HEK293 (cell line): Measurements from ENCODE around the gene CFAP58.

Experiments
- CTCF ChIA-PET: fragments of 350-600 bp; formaldehyde crosslinking; extraction: SDS; loops from one replicate; lab custom pipeline; 2021; ENCODE audit warnings: antibody characterized with exemption; lab: Yijun Ruan, JAX
- POLR2A ChIA-PET: fragments of 300-600 bp; formaldehyde crosslinking; extraction: SDS; loops from one replicate; lab custom pipeline; 2020; ENCODE audit warnings: antibody characterized with exemption, inconsistent platforms; lab: Yijun Ruan, JAX
- H3K27ac ChIP-seq: fragments of 200-500 bp; sonication (Bioruptor generic); 2 replicates; pipeline ENCODE4 v1.5.1; 2014; ENCODE audit warnings: low read depth, low read length, control low read depth, inconsistent platforms; ENCODE audit errors: extremely low read depth
- H3K36me3 ChIP-seq, 2 experiments: fragments of 200-500 bp in 1 of 2; sonication (Bioruptor generic) in 1 of 2; 1 replicate in 1 of 2; 2 replicates in 1 of 2; pipeline ENCODE4 v1.5.1; 2014 to 2017; ENCODE audit warnings: inconsistent platforms in 2 of 2, low read length in 2 of 2; ENCODE audit not compliant: control insufficient read depth in 2 of 2, insufficient read depth in 1 of 2
- H3K4me1 ChIP-seq: fragments of 200-500 bp; sonication (Bioruptor generic); 2 replicates; pipeline ENCODE4 v1.5.1; 2014; ENCODE audit warnings: mild to moderate bottlenecking, low read length, inconsistent platforms; ENCODE audit not compliant: control insufficient read depth, insufficient read depth
- H3K4me3 ChIP-seq: 2 replicates; pipeline ENCODE4 v1.5.1; 2011; ENCODE audit warnings: low read depth, mild to moderate bottlenecking, control low read depth, low read length, moderate library complexity
- H3K9me3 ChIP-seq: fragments of 200-500 bp; sonication (Bioruptor generic); 2 replicates; pipeline ENCODE4 v1.5.1; 2014; ENCODE audit warnings: low read depth, low read length, inconsistent platforms; ENCODE audit not compliant: control insufficient read depth, insufficient read depth
- AEBP2 ChIP-seq: fragments of 450-650 bp; formaldehyde crosslinking; IDR thresholded peaks from 2 replicates; pipeline ENCODE4 v1.5.1; 2016; ENCODE audit warnings: missing biosample characterization, missing genetic modification characterization, borderline replicate concordance
- GLI4 ChIP-seq: fragments of 450-650 bp; formaldehyde crosslinking; IDR thresholded peaks from 2 replicates; pipeline ENCODE4 v1.5.1; 2016; ENCODE audit warnings: missing biosample characterization, missing genetic modification characterization
- OSR2 ChIP-seq: fragments of 450-650 bp; formaldehyde crosslinking; IDR thresholded peaks from 2 replicates; pipeline ENCODE4 v1.5.1; 2016; ENCODE audit warnings: missing biosample characterization, missing genetic modification characterization
- SETDB1 ChIP-seq: IDR thresholded peaks from one replicate; pipeline ENCODE4 v1.6.1; 2017; ENCODE audit warnings: mild to moderate bottlenecking, low read length, moderate library complexity, mixed read lengths; ENCODE audit not compliant: insufficient read length
- ZBTB48 ChIP-seq: fragments of 450-650 bp; formaldehyde crosslinking; IDR thresholded peaks from 2 replicates; pipeline ENCODE4 v1.5.1; 2016; ENCODE audit warnings: missing biosample characterization, missing genetic modification characterization
- ZBTB8A ChIP-seq: fragments of 450-650 bp; formaldehyde crosslinking; IDR thresholded peaks from 2 replicates; pipeline ENCODE4 v1.5.1; 2016; ENCODE audit warnings: missing biosample characterization, missing genetic modification characterization
- ZNF274 ChIP-seq, 2 experiments: fragments of 200-500 bp in 1 of 2; fragments of 450-650 bp in 1 of 2; sonication (Bioruptor generic) in 1 of 2; formaldehyde crosslinking in 1 of 2; IDR thresholded peaks; 2 replicates each; pipeline versions ENCODE4 v1.5.1 to v1.6.1; 2014 to 2016; ENCODE audit warnings: borderline replicate concordance in 1 of 2, inconsistent platforms in 1 of 2, low read length in 1 of 2, missing biosample characterization in 1 of 2, missing genetic modification characterization in 1 of 2
- ZNF280D ChIP-seq: fragments of 450-650 bp; formaldehyde crosslinking; IDR thresholded peaks from 2 replicates; pipeline ENCODE4 v1.5.1; 2016; ENCODE audit warnings: missing biosample characterization, missing genetic modification characterization
- ZNF335 ChIP-seq: fragments of 450-650 bp; formaldehyde crosslinking; conservative IDR thresholded peaks from 2 replicates; pipeline ENCODE4 v1.5.1; 2016; ENCODE audit warnings: missing biosample characterization, missing genetic modification characterization
- ZNF37A ChIP-seq: fragments of 450-650 bp; IDR thresholded peaks from 2 replicates; pipeline ENCODE4 v1.5.1; 2018; ENCODE audit warnings: missing biosample characterization, missing genetic modification characterization
- ZNF423 ChIP-seq: fragments of 450-650 bp; formaldehyde crosslinking; IDR thresholded peaks from 2 replicates; pipeline ENCODE4 v1.5.1; 2016; ENCODE audit warnings: missing biosample characterization, missing genetic modification characterization
- ZNF433 ChIP-seq: fragments of 450-650 bp; formaldehyde crosslinking; IDR thresholded peaks from 2 replicates; pipeline ENCODE4 v1.5.1; 2016; ENCODE audit warnings: missing biosample characterization, missing genetic modification characterization, low read depth
- ZNF560 ChIP-seq: fragments of 450-650 bp; formaldehyde crosslinking; IDR thresholded peaks from 2 replicates; pipeline ENCODE4 v1.5.1; 2017; ENCODE audit warnings: missing biosample characterization, missing genetic modification characterization, borderline replicate concordance
- ZNF658 ChIP-seq: fragments of 450-650 bp; formaldehyde crosslinking; IDR thresholded peaks from 2 replicates; pipeline ENCODE4; 2016; ENCODE audit warnings: missing biosample characterization, missing genetic modification characterization
- ZNF677 ChIP-seq: fragments of 450-650 bp; IDR thresholded peaks from 2 replicates; pipeline ENCODE4 v1.5.0; 2018; ENCODE audit warnings: missing biosample characterization, mild to moderate bottlenecking, missing genetic modification characterization, moderate library complexity
- TF ChIP-seq, protein P1 (sequence below): fragments of 450-650 bp; formaldehyde crosslinking; IDR thresholded peaks from 2 replicates; pipeline ENCODE4; 2016; ENCODE audit warnings: missing biosample characterization, missing genetic modification characterization
- TF ChIP-seq, protein P2 (sequence below): fragments of 450-650 bp; formaldehyde crosslinking; IDR thresholded peaks from 2 replicates; pipeline ENCODE4 v1.5.1; 2016; ENCODE audit warnings: missing biosample characterization, missing genetic modification characterization
- TF ChIP-seq, protein P3 (sequence below): fragments of 450-650 bp; formaldehyde crosslinking; IDR thresholded peaks from 2 replicates; pipeline ENCODE4 v1.5.1; 2016; ENCODE audit warnings: missing biosample characterization, missing genetic modification characterization, low read depth
- TF ChIP-seq, protein P4 (sequence below): fragments of 450-650 bp; formaldehyde crosslinking; IDR thresholded peaks from 2 replicates; pipeline ENCODE4 v1.5.1; 2017; ENCODE audit warnings: missing biosample characterization, missing genetic modification characterization

Gene CFAP58

GRCh38 chr10:104324931-104325330, 28.7 kb upstream of the CFAP58 start:
- no peak overlapping the region for H3K27ac ChIP-seq
- TF ChIP-seq GLI4 (tag by site-specific recombination) (no peak), ZNF677 (tag by site-specific recombination) (no peak), ZNF37A (tag by site-specific recombination) (no peak), ZNF274 (IDR thresholded peaks at IDR 0.05; ENCODE audit: low read length) (no peak), ZNF274 (tag by site-specific recombination; IDR thresholded peaks at IDR 0.05; ENCODE audit: borderline replicate concordance) (no peak), SETDB1 (no peak), ZNF658 (tag by site-specific recombination) (no peak), ZNF560 (no peak), OSR2 (tag by site-specific recombination) (no peak), ZBTB8A (tag by site-specific recombination) (no peak), ZBTB48 (tag by site-specific recombination) (no peak), AEBP2 (tag by site-specific recombination) (no peak), ZNF280D (no peak), ZNF335 (no peak), ZNF423 (no peak), ZNF433 (tag by site-specific recombination) (no peak)
- TF ChIP-seq, protein P1, sequence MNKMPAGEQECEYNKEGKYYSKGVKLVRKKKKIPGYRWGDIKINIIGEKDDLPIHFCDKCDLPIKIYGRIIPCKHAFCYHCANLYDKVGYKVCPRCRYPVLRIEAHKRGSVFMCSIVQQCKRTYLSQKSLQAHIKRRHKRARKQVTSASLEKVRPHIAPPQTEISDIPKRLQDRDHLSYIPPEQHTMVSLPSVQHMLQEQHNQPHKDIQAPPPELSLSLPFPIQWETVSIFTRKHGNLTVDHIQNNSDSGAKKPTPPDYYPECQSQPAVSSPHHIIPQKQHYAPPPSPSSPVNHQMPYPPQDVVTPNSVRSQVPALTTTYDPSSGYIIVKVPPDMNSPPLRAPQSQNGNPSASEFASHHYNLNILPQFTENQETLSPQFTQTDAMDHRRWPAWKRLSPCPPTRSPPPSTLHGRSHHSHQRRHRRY (tag by site-specific recombination): no peak
- TF ChIP-seq, protein P2, sequence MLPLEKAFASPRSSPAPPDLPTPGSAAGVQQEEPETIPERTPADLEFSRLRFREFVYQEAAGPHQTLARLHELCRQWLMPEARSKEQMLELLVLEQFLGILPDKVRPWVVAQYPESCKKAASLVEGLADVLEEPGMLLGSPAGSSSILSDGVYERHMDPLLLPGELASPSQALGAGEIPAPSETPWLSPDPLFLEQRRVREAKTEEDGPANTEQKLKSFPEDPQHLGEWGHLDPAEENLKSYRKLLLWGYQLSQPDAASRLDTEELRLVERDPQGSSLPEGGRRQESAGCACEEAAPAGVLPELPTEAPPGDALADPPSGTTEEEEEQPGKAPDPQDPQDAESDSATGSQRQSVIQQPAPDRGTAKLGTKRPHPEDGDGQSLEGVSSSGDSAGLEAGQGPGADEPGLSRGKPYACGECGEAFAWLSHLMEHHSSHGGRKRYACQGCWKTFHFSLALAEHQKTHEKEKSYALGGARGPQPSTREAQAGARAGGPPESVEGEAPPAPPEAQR (tag by site-specific recombination): no peak
- TF ChIP-seq, protein P3, sequence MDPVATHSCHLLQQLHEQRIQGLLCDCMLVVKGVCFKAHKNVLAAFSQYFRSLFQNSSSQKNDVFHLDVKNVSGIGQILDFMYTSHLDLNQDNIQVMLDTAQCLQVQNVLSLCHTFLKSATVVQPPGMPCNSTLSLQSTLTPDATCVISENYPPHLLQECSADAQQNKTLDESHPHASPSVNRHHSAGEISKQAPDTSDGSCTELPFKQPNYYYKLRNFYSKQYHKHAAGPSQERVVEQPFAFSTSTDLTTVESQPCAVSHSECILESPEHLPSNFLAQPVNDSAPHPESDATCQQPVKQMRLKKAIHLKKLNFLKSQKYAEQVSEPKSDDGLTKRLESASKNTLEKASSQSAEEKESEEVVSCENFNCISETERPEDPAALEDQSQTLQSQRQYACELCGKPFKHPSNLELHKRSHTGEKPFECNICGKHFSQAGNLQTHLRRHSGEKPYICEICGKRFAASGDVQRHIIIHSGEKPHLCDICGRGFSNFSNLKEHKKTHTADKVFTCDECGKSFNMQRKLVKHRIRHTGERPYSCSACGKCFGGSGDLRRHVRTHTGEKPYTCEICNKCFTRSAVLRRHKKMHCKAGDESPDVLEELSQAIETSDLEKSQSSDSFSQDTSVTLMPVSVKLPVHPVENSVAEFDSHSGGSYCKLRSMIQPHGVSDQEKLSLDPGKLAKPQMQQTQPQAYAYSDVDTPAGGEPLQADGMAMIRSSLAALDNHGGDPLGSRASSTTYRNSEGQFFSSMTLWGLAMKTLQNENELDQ: no peak
- TF ChIP-seq, protein P4, sequence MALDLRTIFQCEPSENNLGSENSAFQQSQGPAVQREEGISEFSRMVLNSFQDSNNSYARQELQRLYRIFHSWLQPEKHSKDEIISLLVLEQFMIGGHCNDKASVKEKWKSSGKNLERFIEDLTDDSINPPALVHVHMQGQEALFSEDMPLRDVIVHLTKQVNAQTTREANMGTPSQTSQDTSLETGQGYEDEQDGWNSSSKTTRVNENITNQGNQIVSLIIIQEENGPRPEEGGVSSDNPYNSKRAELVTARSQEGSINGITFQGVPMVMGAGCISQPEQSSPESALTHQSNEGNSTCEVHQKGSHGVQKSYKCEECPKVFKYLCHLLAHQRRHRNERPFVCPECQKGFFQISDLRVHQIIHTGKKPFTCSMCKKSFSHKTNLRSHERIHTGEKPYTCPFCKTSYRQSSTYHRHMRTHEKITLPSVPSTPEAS (tag by site-specific recombination): no peak
- TF ChIP-seq, all 188 proteins: peak for 0
- Histone ChIP-seq H3K9me3 (no peaks in the 10 kb centered on the region), H3K36me3 (no peaks in the 10 kb centered on the region), H3K4me1 (peaks cover 19% of the 10 kb centered on the region), H3K4me3 (no peak overlapping the region)
- ChIA-PET CTCF (no interaction called here), POLR2A (no interaction called here)
